LHCN-M2 (cell line): ENCODE data around the gene REM1. TPM values are rescaled to one million over a fixed set of nuclear protein-coding genes. Genes with fewer than 3 reads are reported as not detected.
"Not testable (repeated sequence)": the region's sequence is repeated elsewhere in the genome, so short reads cannot be mapped to it uniquely, and the experiment has no call there.

ENCODE experiments used
- DNase-seq: peaks from one replicate; pipeline ENCODE4 v3.0.0-alpha.2; 2012; ENCODE audit warnings: low read depth
- polyA plus RNA-seq: library from polyadenylated mRNA; unstranded; fragments of >200 nt; gene quantifications from one replicate; pipeline ENCODE4 v1.2.1, GENCODE V29; 2012; ENCODE audit warnings: missing spikeins
- total RNA-seq: library from RNA; depleted of rRNA; stranded (reverse); fragments of >200 nt; gene quantifications from 2 replicates; pipeline ENCODE4 v1.2.3, GENCODE V29; 2014; rRNA removed

Gene REM1
- total RNA-seq, result not detected in 2 replicates
- polyA plus RNA-seq, result not detected

- DNase-seq, result no peak
These were observed at the start of gene REM1, which contains the start of gene DEFB124 for GRCh38 chr20:31474758-31475427. Gene REM1 (plus strand): TSS chr20:31475288. CDS start chr20:31476446, 1,158 bp downstream. Gene DEFB124 (minus strand): TSS chr20:31475127. CDS start chr20:31473013, 2,114 bp downstream.

- DNase-seq, result no peak
These were observed 49.3 kb upstream of the REM1 start for GRCh38 chr20:31425797-31426196.

GRCh38 chr20:31426891-31427551 is 48.1 kb upstream of the REM1 start:
- DNase-seq, result not testable (repeated sequence)

- DNase-seq, result not testable (repeated sequence)
These were observed 47.5 kb upstream of the REM1 start for GRCh38 chr20:31427576-31427975.

GRCh38 chr20:31430568-31431115 is 44.4 kb upstream of the REM1 start:
- no peak for DNase-seq

GRCh38 chr20:31440012-31440659 is 35.0 kb upstream of the REM1 start, which contains the start of gene DEFB123:
Gene DEFB123 (plus strand): TSS chr20:31440632. CDS start chr20:31440699, 67 bp downstream.
- no peak for DNase-seq

GRCh38 chr20:31446084-31446819 is 28.8 kb upstream of the REM1 start:
- no peak for DNase-seq

GRCh38 chr20:31449511-31450414 is 25.3 kb upstream of the REM1 start:
- no peak for DNase-seq

- no peak for DNase-seq
These were observed 22.5 kb upstream of the REM1 start for GRCh38 chr20:31452575-31452974.

GRCh38 chr20:31454361-31454760 is 20.7 kb upstream of the REM1 start:
- DNase-seq, result no peak

GRCh38 chr20:31470946-31471345 is 4.1 kb upstream of the REM1 start:
- DNase-seq, result not testable (repeated sequence)

- DNase-seq, result no peak
These were observed 2.4 kb upstream of the REM1 start for GRCh38 chr20:31472395-31473330.

- no peak for DNase-seq
These were observed 1.6 kb upstream of the REM1 start for GRCh38 chr20:31473331-31474096.

GRCh38 chr20:31474097-31474436 is 1.0 kb upstream of the REM1 start:
- no peak for DNase-seq

- no peak for DNase-seq
These were observed 595 bp downstream of the REM1 start for GRCh38 chr20:31475472-31476293.

- no peak for DNase-seq
These were observed 1.2 kb downstream of the REM1 start for GRCh38 chr20:31476294-31476585.

- DNase-seq, result peak; percentile 17
These were observed 1.6 kb downstream of the REM1 start for GRCh38 chr20:31476643-31477215.
